Measurements from ENCODE around the gene CFAP126. TPM values are rescaled to one million over a fixed set of nuclear protein-coding genes. Genes with fewer than 3 reads are reported as not detected.
"Not testable (repeated sequence)": the region's sequence is repeated elsewhere in the genome, so short reads cannot be mapped to it uniquely, and the experiment has no call there.

CFAP126 gene
- total and polyA plus RNA-seq, 8 donors: 0.34 to 0.87 (median 0.47) TPM; not detected in 5

DNA sequence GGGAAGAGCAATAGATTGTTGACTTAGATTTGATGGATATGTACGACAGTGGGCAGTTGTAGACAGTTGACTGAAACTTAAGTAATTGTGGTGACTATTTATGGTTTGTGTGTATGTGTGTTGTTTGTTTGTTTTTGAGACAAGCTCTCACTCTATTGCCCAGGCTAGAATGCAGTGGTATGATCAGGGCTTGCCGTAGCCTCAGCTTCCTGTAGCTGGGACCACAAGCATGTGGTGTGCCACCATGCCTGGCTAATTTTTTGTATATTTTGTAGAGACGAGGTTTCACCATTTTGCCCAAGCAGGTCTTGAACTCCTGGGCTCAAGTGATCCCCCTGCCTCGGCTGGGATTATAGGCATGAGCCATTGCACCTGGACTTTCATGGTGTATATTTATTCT is 43.7 kb downstream of the CFAP126 start:
- Histone ChIP-seq H3K9me3 (no peaks in the 10 kb centered on the region), H3K27ac (no peak overlapping the region), H3K4me3 (no peak overlapping the region), H3K36me3 (peaks cover 0 to 4% (median under 1%) of the 10 kb centered on the region in 3 donors), H3K4me1 (peaks cover 0 to 6% (median 4%) of the 10 kb centered on the region in 3 donors), H3K27me3 (no peaks in the 10 kb centered on the region)
- FAIRE-seq (no peak), ATAC-seq (no peak), DNase-seq (no peak)
- TF ChIP-seq, protein P1, sequence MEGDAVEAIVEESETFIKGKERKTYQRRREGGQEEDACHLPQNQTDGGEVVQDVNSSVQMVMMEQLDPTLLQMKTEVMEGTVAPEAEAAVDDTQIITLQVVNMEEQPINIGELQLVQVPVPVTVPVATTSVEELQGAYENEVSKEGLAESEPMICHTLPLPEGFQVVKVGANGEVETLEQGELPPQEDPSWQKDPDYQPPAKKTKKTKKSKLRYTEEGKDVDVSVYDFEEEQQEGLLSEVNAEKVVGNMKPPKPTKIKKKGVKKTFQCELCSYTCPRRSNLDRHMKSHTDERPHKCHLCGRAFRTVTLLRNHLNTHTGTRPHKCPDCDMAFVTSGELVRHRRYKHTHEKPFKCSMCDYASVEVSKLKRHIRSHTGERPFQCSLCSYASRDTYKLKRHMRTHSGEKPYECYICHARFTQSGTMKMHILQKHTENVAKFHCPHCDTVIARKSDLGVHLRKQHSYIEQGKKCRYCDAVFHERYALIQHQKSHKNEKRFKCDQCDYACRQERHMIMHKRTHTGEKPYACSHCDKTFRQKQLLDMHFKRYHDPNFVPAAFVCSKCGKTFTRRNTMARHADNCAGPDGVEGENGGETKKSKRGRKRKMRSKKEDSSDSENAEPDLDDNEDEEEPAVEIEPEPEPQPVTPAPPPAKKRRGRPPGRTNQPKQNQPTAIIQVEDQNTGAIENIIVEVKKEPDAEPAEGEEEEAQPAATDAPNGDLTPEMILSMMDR (IDR thresholded peaks at IDR 0.05): no peak
- 86 to 90% methylated on average over 4 of the region's 4 CpGs for WGBS, 2 donors
- intact Hi-C loops (cut with DNase I): no loop called here

DNA sequence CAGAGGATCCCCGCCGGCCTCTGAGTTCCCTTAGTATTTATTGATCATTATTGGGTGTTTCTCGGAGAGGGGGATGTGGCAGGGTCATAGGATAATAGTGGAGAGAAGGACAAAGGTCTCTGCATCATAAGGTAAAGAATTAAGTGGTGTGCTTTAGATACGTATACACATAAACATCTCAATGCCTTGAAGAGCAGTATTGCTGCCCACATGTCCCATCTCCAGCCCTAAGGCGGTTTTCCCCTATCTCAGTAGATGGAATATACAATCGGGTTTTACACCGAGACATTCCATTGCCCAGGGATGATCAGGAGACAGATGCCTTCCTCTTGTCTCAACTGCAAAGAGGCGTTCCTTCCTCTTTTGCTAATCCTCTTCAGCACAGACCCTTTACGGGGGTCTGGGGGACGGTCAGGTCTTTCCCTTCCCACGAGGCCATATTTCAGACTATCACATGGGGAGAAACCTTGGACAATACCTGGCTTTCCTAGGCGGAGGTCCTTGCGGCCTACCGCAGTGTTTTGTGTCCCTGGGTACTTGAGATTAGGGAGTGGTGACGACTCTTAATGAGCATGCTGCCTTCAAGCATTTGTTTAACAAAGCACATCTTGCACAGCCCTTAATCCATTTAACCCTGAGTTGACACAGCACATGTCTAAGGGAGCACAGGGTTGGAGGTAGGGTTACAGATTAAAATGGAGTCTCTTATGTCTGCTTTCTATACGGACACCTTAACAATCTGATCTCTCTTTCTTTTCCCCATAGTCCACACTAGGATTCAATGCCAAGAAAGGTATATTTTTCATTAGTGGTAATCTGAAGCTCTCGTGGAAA is 51.6 kb downstream of the CFAP126 start:
- H3K4me3 ChIP-seq; H3K27ac ChIP-seq; ATAC-seq; FAIRE-seq; H3K27me3 ChIP-seq; intact Hi-C loops (cut with DNase I); H3K36me3 ChIP-seq; H3K9me3 ChIP-seq; DNase-seq: not testable (repeated sequence)
- peaks cover 14 to 27% (median 16%) of the 10 kb centered on the region in 3 donors for H3K4me1 ChIP-seq
- WGBS, 2 donors: 69 to 77% methylated on average over 17 of the region's 17 CpGs

Other genes starting within 250 kb of the CFAP126 start
- gene PFDN2, start 249.8 kb downstream of the CFAP126 start, total RNA-seq: 10 to 100 TPM in 5 of 6 donors, 1 to 10 TPM in 1; 9.8 to 24.8 (median 18.0) TPM
- gene PFDN2, start 249.8 kb downstream of the CFAP126 start, polyA plus RNA-seq: 10 to 100 TPM; 63.8 to 91.6 TPM
- gene NIT1, start 249.8 kb downstream of the CFAP126 start, total RNA-seq: 10 to 100 TPM; 17.9 to 25.1 (median 19.9) TPM
- gene NIT1, start 249.8 kb downstream of the CFAP126 start, polyA plus RNA-seq: 10 to 100 TPM; 27.7 to 48.4 TPM
- 10 to 100 TPM; 12.4 to 20.8 (median 15.6) TPM for gene DEDD, start 235.2 kb downstream of the CFAP126 start, total RNA-seq
- 10 to 100 TPM; 11.1 to 19.7 TPM for gene DEDD, start 235.2 kb downstream of the CFAP126 start, polyA plus RNA-seq
- gene UFC1, start 213.9 kb downstream of the CFAP126 start, total RNA-seq: 10 to 100 TPM; 59.5 to 80.7 (median 70.4) TPM
- 100 to 1,000 TPM in 1 of 2 donors, 10 to 100 TPM in 1; 78.4 to 107 TPM for gene UFC1, start 213.9 kb downstream of the CFAP126 start, polyA plus RNA-seq
- 10 to 100 TPM in 3 of 6 donors, 1 to 10 TPM in 3; 7.9 to 18.4 (median 9.5) TPM for gene USP21, start 208.4 kb downstream of the CFAP126 start, total RNA-seq
- gene USP21, start 208.4 kb downstream of the CFAP126 start, polyA plus RNA-seq: 10 to 100 TPM; 21.1 to 25.3 TPM
- gene PPOX, start 201.4 kb downstream of the CFAP126 start, total RNA-seq: 10 to 100 TPM in 3 of 6 donors, 1 to 10 TPM in 3; 7.4 to 14.3 (median 10.2) TPM
- gene PPOX, start 201.4 kb downstream of the CFAP126 start, polyA plus RNA-seq: 10 to 100 TPM; 42.0 to 56.4 TPM
- gene B4GALT3, start 190.4 kb downstream of the CFAP126 start, total RNA-seq: 10 to 100 TPM; 14.8 to 22.0 (median 19.0) TPM
- 10 to 100 TPM; 29.7 to 35.6 TPM for gene B4GALT3, start 190.4 kb downstream of the CFAP126 start, polyA plus RNA-seq
- gene ADAMTS4, start 168.8 kb downstream of the CFAP126 start, total RNA-seq: 1 to 10 TPM; 2.7 to 6.6 (median 4.8) TPM
- 1 to 10 TPM; 3.7 to 3.9 TPM for gene ADAMTS4, start 168.8 kb downstream of the CFAP126 start, polyA plus RNA-seq
- 10 to 100 TPM; 26.7 to 44.4 (median 31.1) TPM for gene NDUFS2, start 165.5 kb downstream of the CFAP126 start, total RNA-seq
- 10 to 100 TPM; 29.3 to 56.8 TPM for gene NDUFS2, start 165.5 kb downstream of the CFAP126 start, polyA plus RNA-seq
- gene FCER1G, start 152.6 kb downstream of the CFAP126 start, total RNA-seq: 10 to 100 TPM in 3 of 6 donors, 1 to 10 TPM in 3; 1.3 to 25.0 (median 6.5) TPM
- 10 to 100 TPM; 12.8 to 16.2 TPM for gene FCER1G, start 152.6 kb downstream of the CFAP126 start, polyA plus RNA-seq
- gene APOA2, start 144.2 kb downstream of the CFAP126 start, total RNA-seq: 1 to 10 TPM in 1 of 6 donors, not detected in 5; 3.2 TPM
- gene APOA2, start 144.2 kb downstream of the CFAP126 start, polyA plus RNA-seq: not detected
- 1 to 10 TPM; 1.4 to 5.6 (median 2.6) TPM for gene TOMM40L, start 141.8 kb downstream of the CFAP126 start, total RNA-seq
- 1 to 10 TPM; 3.3 to 4.3 TPM for gene TOMM40L, start 141.8 kb downstream of the CFAP126 start, polyA plus RNA-seq
- not detected for gene NR1I3, start 129.7 kb downstream of the CFAP126 start, total RNA-seq
- under 1 TPM in 1 of 2 donors, not detected in 1; 0.15 TPM for gene NR1I3, start 129.7 kb downstream of the CFAP126 start, polyA plus RNA-seq
- under 1 TPM in 3 of 6 donors, not detected in 3; 0.08 to 0.23 (median 0.13) TPM for gene PCP4L1, start 109.1 kb downstream of the CFAP126 start, total RNA-seq
- under 1 TPM in 1 of 2 donors, not detected in 1; 0.15 TPM for gene PCP4L1, start 109.1 kb downstream of the CFAP126 start, polyA plus RNA-seq
- gene MPZ, start 57.9 kb downstream of the CFAP126 start, total RNA-seq: 1 to 10 TPM in 4 of 6 donors, under 1 TPM in 2; 0.51 to 2.1 (median 1.4) TPM
- 1 to 10 TPM; 1.3 to 2.8 TPM for gene MPZ, start 57.9 kb downstream of the CFAP126 start, polyA plus RNA-seq
- gene SDHC, start 53.5 kb downstream of the CFAP126 start, total RNA-seq: 10 to 100 TPM; 38.7 to 91.4 (median 58.8) TPM
- gene SDHC, start 53.5 kb downstream of the CFAP126 start, polyA plus RNA-seq: 10 to 100 TPM; 18.2 to 64.6 TPM
- gene FCGR2A, start 137.6 kb upstream of the CFAP126 start, total RNA-seq: 10 to 100 TPM in 3 of 6 donors, 1 to 10 TPM in 3; 2.0 to 32.7 (median 7.6) TPM
- gene FCGR2A, start 137.6 kb upstream of the CFAP126 start, polyA plus RNA-seq: 1 to 10 TPM; 2.1 to 3.1 TPM
- 1 to 10 TPM in 3 of 6 donors, under 1 TPM in 3; 0.19 to 2.2 (median 0.91) TPM for gene HSPA6, start 156.7 kb upstream of the CFAP126 start, total RNA-seq
- gene HSPA6, start 156.7 kb upstream of the CFAP126 start, polyA plus RNA-seq: 1 to 10 TPM; 1.6 to 3.4 TPM
- gene FCGR3A, start 181.9 kb upstream of the CFAP126 start, total RNA-seq: 10 to 100 TPM in 2 of 6 donors, 1 to 10 TPM in 4; 2.0 to 23.1 (median 6.1) TPM
- 1 to 10 TPM; 2.3 to 2.4 TPM for gene FCGR3A, start 181.9 kb upstream of the CFAP126 start, polyA plus RNA-seq

All from pancreas (tissue), 10 donors.